K562 (cell line): Measurements from ENCODE around the gene TAMALIN. TPM values are rescaled to one million over a fixed set of nuclear protein-coding genes. Genes with fewer than 3 reads are reported as not detected.

ENCODE experiments used
- ATAC-seq: fragments of 200-7000 bp; cut with Tn5 transposase; 3 replicates; pipeline ENCODE4 v1.9.1; 2020; ENCODE audit warnings: moderate library complexity
- BruUV-seq: library from RNA; stranded (reverse); fragments of 400-500 nt; replicated peaks from 2 replicates; lab custom pipeline; 2021; lab: Mats Ljungman, UMichigan
- CTCF ChIA-PET: fragments of 300-600 bp; formaldehyde crosslinking; extraction: SDS; loops from one replicate; lab custom pipeline; 2021; ENCODE audit warnings: low intra/inter-chr PET ratio; lab: Yijun Ruan, JAX
- POLR2A ChIA-PET: fragments of 300-600, 350-650 bp; sonication (Branson Sonifier 250); formaldehyde crosslinking; extraction: SDS; loops from one replicate; lab custom pipeline; 2021; ENCODE audit warnings: antibody characterized with exemption, inconsistent platforms; lab: Yijun Ruan, JAX
- DNase-seq, 4 experiments: peaks; one replicate each; pipeline versions ENCODE4 v3.0.0 to v3.0.0-alpha.2; 2011 to 2018; ENCODE audit warnings: low spot score in 3 of 4, mixed read lengths in 3 of 4; ENCODE audit errors: extremely low read depth in 1 of 4
- FAIRE-seq: peaks from 2 replicates; lab custom pipeline; 2011; peaks lifted over from hg19 to GRCh38; lab: Jason Lieb, UNC
- H2AFZ ChIP-seq: 2 replicates; pipeline ENCODE4 v1.6.0; 2011; ENCODE audit warnings: low read depth, low read length, control low read depth, inconsistent platforms
- H3K27ac ChIP-seq: fragments of 200-600 bp; 3 replicates; pipeline ENCODE4 v1.8.0; 2011; ENCODE audit warnings: low read depth, mild to moderate bottlenecking, control low read depth, inconsistent platforms, low read length, moderate library complexity, mixed read lengths; ENCODE audit errors: extremely low read depth
- H3K27me3 ChIP-seq, 2 experiments: fragments of 300-600 bp in 1 of 2; 2 replicates in 1 of 2; 3 replicates in 1 of 2; pipeline versions ENCODE4 v1.6.0 to v1.8.0; 2011; ENCODE audit warnings: inconsistent platforms in 2 of 2, low read length in 2 of 2, mild to moderate bottlenecking in 1 of 2, mixed read lengths in 1 of 2, moderate library complexity in 1 of 2; ENCODE audit not compliant: control insufficient read depth in 2 of 2, insufficient read depth in 2 of 2
- H3K36me3 ChIP-seq: fragments of 300-600 bp; 3 replicates; pipeline ENCODE4 v1.8.0; 2011; ENCODE audit warnings: mild to moderate bottlenecking, low read length, inconsistent platforms; ENCODE audit not compliant: control insufficient read depth, insufficient read depth
- H3K4me1 ChIP-seq, 2 experiments: fragments of 200-600 bp in 1 of 2; replicated peaks in 1 of 2; 2 replicates in 1 of 2; 3 replicates in 1 of 2; pipeline versions ENCODE4 v1.5.1 to v1.8.0; 2011; ENCODE audit warnings: inconsistent platforms in 2 of 2, low read length in 2 of 2, mild to moderate bottlenecking in 1 of 2, mixed read lengths in 1 of 2, moderate library complexity in 1 of 2; ENCODE audit not compliant: control insufficient read depth in 2 of 2, insufficient read depth in 2 of 2
- H3K4me2 ChIP-seq: 2 replicates; pipeline ENCODE4 v1.6.1; 2011; ENCODE audit warnings: low read length, control low read depth, inconsistent platforms, mixed read lengths; ENCODE audit not compliant: insufficient read depth
- H3K4me3 ChIP-seq: fragments of 200-600 bp; sonication (generic), shearing (Covaris generic); 2 replicates; pipeline ENCODE4 v1.5.1; 2016; ENCODE audit warnings: control low read depth, inconsistent platforms
- H3K79me2 ChIP-seq: fragments of 200-600 bp; 3 replicates; pipeline ENCODE4 v1.8.0; 2011; ENCODE audit warnings: low read length, inconsistent platforms; ENCODE audit not compliant: control insufficient read depth, insufficient read depth
- H3K9ac ChIP-seq, 2 experiments: 2 replicates each; pipeline versions ENCODE4 v1.6.0 to v1.6.1; 2011; ENCODE audit warnings: low read depth in 2 of 2, low read length in 2 of 2, control low read depth in 1 of 2, inconsistent platforms in 1 of 2, mild to moderate bottlenecking in 1 of 2, mixed read lengths in 1 of 2; ENCODE audit not compliant: insufficient read depth in 1 of 2
- H3K9me1 ChIP-seq: one replicate; pipeline ENCODE4 v1.6.0; 2011; ENCODE audit warnings: inconsistent platforms, mild to moderate bottlenecking, low read length, moderate library complexity; ENCODE audit not compliant: control insufficient read depth, insufficient read depth
- H3K9me3 ChIP-seq: replicated peaks from 2 replicates; pipeline ENCODE4 v1.5.1; 2011; ENCODE audit warnings: low read depth, low read length, inconsistent platforms; ENCODE audit not compliant: control insufficient read depth, insufficient read depth
- H4K20me1 ChIP-seq: replicated peaks from 2 replicates; pipeline ENCODE4 v1.6.1; 2011; ENCODE audit warnings: low read length, inconsistent platforms, mixed read lengths; ENCODE audit not compliant: control insufficient read depth, insufficient read depth
- KLF13 ChIP-seq: fragments of 450-650 bp; IDR thresholded peaks from 2 replicates; pipeline ENCODE4 v1.6.1; 2016; ENCODE audit warnings: missing genetic modification characterization, low read depth, mild to moderate bottlenecking, missing compliant biosample characterization, moderate library complexity, borderline replicate concordance
- SPI1 ChIP-seq: IDR thresholded peaks from 2 replicates; pipeline ENCODE4 v1.6.1; 2011; ENCODE audit warnings: low read depth, low read length, control low read depth, borderline replicate concordance
- STAT5A ChIP-seq: IDR thresholded peaks from 2 replicates; pipeline ENCODE4 v1.6.1; 2012; ENCODE audit warnings: low read length, inconsistent platforms, borderline replicate concordance
- ZNF639 ChIP-seq, 2 experiments: fragments of 200-800 bp in 1 of 2; sonication (Bioruptor generic) in 1 of 2; sonication (generic) in 1 of 2; formaldehyde crosslinking in 1 of 2; IDR thresholded peaks in 1 of 2; conservative IDR thresholded peaks in 1 of 2; 2 replicates each; pipeline versions ENCODE4 v1.5.0 to v1.6.1; 2016 to 2020; ENCODE audit warnings: missing compliant biosample characterization in 1 of 2, missing genetic modification characterization in 1 of 2, missing genetic modification reagents in 1 of 2
- ZNF766 ChIP-seq: fragments of 200-800 bp; sonication (Bioruptor generic); conservative IDR thresholded peaks from 2 replicates; pipeline ENCODE4 v1.6.1; 2016; ENCODE audit warnings: missing genetic modification characterization, missing compliant biosample characterization
- WGBS: fragments of 100-300 bp; shearing (Covaris generic); methylation state at CpG from one replicate; pipeline ENCODE4 v1.1.6; 2016; ENCODE audit warnings: low coverage, mixed read lengths; ENCODE audit not compliant: insufficient coverage; ENCODE audit errors: missing lambda C conversion rate; 5-methylcytosine and 5-hydroxymethylcytosine counted together
- in situ Hi-C: fragments of 300-500 bp; cut with MboI; formaldehyde crosslinking; loops from 4 replicates; pipeline ENCODE4 v1.15.0; 2018; ENCODE audit warnings: inconsistent platforms, mixed read lengths
- intact Hi-C: fragments of 100-400 bp; cut with micrococcal nuclease; formaldehyde crosslinking; loops from 2 replicates; pipeline ENCODE4 v1.14.2; 2022
- polyA plus RNA-seq, 8 experiments: library from polyadenylated mRNA; depleted of rRNA in 4 of 8; stranded (reverse) in 5 of 8; unstranded in 3 of 8; fragments of >200 nt; fragmentation: Nextera tagmentation in 2 of 8; fragmentation: Illumina TruSeq in 1 of 8; extraction: Ambion mirVana in 2 of 8; extraction: Trizol in 1 of 8; gene quantifications; 2 replicates each; pipeline versions ENCODE4 v1.2.1 to v1.2.3, GENCODE V29; 2011 to 2014; ENCODE audit warnings: inconsistent platforms in 1 of 8, missing spikeins in 1 of 8
- total RNA-seq, 7 experiments: library from RNA; depleted of rRNA in 6 of 7; stranded (reverse); fragments of >200 nt in 6 of 7; fragmentation: Illumina TruSeq in 2 of 7; extraction: Trizol in 2 of 7; gene quantifications; 2 replicates each; pipeline versions ENCODE4 v1.2.1 to v1.2.3, GENCODE V29; 2011 to 2021; ENCODE audit warnings: low replicate concordance in 1 of 7

TAMALIN gene
- total and polyA plus RNA-seq, 9 of the 15 experiments (the other 6 are each of a cell fraction or from before 2014, with no cell fraction given), result 0.74 to 2.2 (median 1.5) TPM; not detected in 2

DNA sequence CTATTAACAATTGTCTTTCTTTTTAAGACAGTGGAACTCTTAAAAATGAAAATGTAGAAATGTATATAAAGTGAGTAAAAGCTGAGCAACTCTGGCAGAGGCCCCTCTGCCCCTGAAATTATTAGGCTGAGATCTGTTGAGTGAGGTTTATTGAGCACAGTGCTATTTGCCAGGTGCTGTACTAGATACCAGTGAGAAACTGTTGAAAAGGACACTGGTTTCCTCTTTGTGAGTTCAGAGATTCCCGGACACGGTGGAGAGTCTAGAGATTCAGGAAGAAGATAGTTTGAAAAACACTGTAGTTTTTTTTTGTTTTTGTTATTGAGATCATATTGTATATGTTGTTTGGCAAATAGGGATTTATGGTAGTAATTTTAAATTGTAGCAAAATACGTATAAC is 44.0 kb upstream of the TAMALIN start:
- Histone ChIP-seq H3K27ac (no peak overlapping the region), H4K20me1 (no peaks in the 10 kb centered on the region; the same call in 1 of the 2 replicates), H2AFZ (no peak overlapping the region), H3K27me3 (no peaks in the 10 kb centered on the region), H3K36me3 (peaks cover 5% of the 10 kb centered on the region; the same call in 1 of the 3 replicates), H3K4me3 (no peak overlapping the region), H3K79me2 (no peaks in the 10 kb centered on the region), H3K9me3 (no peaks in the 10 kb centered on the region), H3K9ac (no peak overlapping the region), H3K4me2 (no peak overlapping the region), H3K9me1 (no peaks in the 10 kb centered on the region), H3K4me1 (no peaks in the 10 kb centered on the region; a peak in 1 of 5 replicates)
- ChIA-PET POLR2A (interaction anchor here (0.7 to 2.1 kb wide), 3 partner anchors 8 to 36 kb away, joined by 3 to 8 read pairs (median 5); no protein-coding TSS in a partner anchor), CTCF (no interaction called here)
- FAIRE-seq, result no peak
- in situ Hi-C loops (no loop called here), intact Hi-C loops (no loop called here)
- no peak for DNase-seq
- WGBS, result 37% methylated on average over 3 of the region's 3 CpGs
- ATAC-seq, result no peak
- BruUV-seq, result no TSS peak
- peak; percentile 88 for TF ChIP-seq ZNF766
- no peak for TF ChIP-seq ZNF639 (CRISPR knock-in tag; conservative IDR thresholded peaks at IDR 0.05 in 1 of 2, IDR thresholded peaks at IDR 0.05 in 1 of 2)
- no peak for TF ChIP-seq STAT5A
- 0 out of 2 replicates have a peak, but pooled peaks have one; percentile 12 for TF ChIP-seq SPI1
- no peak for TF ChIP-seq KLF13 (tag)
- TF ChIP-seq, all 486 proteins: peak for 2
